Esophagus muscularis mucosa (tissue), 4 donors: ENCODE data around the gene COX6A2. TPM values are rescaled to one million over a fixed set of nuclear protein-coding genes. Genes with fewer than 3 reads are reported as not detected.
"Not testable (repeated sequence)": the region's sequence is repeated elsewhere in the genome, so short reads cannot be mapped to it uniquely, and the experiment has no call there.

Experiments used
- DNase-seq: peaks from one replicate; pipeline ENCODE4 v3.0.0-alpha.2; 2017; ENCODE audit errors: extremely low spot score
- H3K27ac ChIP-seq, 4 donors: fragments of 200-600 bp; sonication (generic); replicated peaks in 1 of 4; 1 replicate in 3 of 4; 2 replicates in 1 of 4; pipeline ENCODE4 v1.5.1; 2016 to 2019; ENCODE audit warnings: mild to moderate bottlenecking in 1 of 4
- H3K27me3 ChIP-seq, 4 donors: fragments of 200-600 bp; sonication (generic); one replicate each; pipeline versions ENCODE4 v1.5.1 to v1.6.0; 2016 to 2019
- H3K36me3 ChIP-seq, 4 donors: fragments of 200-600 bp; sonication (generic); one replicate each; pipeline ENCODE4 v1.5.1; 2016 to 2019
- H3K4me1 ChIP-seq, 4 donors: fragments of 200-600 bp; sonication (generic); one replicate each; pipeline ENCODE4 v1.5.1; 2016 to 2019
- H3K4me3 ChIP-seq, 4 donors: fragments of 200-600 bp; sonication (generic); 1 replicate in 2 of 4; 2 replicates in 2 of 4; pipeline ENCODE4 v1.5.1; 2016 to 2019; ENCODE audit warnings: mild to moderate bottlenecking in 4 of 4, moderate library complexity in 1 of 4
- H3K9me3 ChIP-seq, 4 donors: fragments of 200-600 bp; sonication (generic); 1 replicate in 3 of 4; 2 replicates in 1 of 4; pipeline ENCODE4 v1.5.1; 2016 to 2019
- CTCF ChIP-seq, 3 experiments: fragments of 200-600 bp in 2 of 3; fragments of 450-650 bp in 1 of 3; sonication (generic) in 2 of 3; IDR thresholded peaks; one replicate each; pipeline ENCODE4 v1.5.1; 2017 to 2019; ENCODE audit warnings: antibody characterized with exemption in 3 of 3, mild to moderate bottlenecking in 2 of 3, moderate library complexity in 1 of 3
- EP300 ChIP-seq: sonication (generic); formaldehyde crosslinking; IDR thresholded peaks from one replicate; pipeline ENCODE4 v1.6.1; 2017; ENCODE audit warnings: antibody characterized with exemption
- POLR2A ChIP-seq: fragments of 450-650 bp; IDR thresholded peaks from one replicate; pipeline ENCODE4 v1.6.1; 2017; ENCODE audit warnings: antibody characterized with exemption, moderate library complexity, mild to moderate bottlenecking, low read depth
- POLR2AphosphoS5 ChIP-seq, 2 donors: sonication (generic); formaldehyde crosslinking; IDR thresholded peaks; one replicate each; pipeline ENCODE4 v1.6.1; 2017; ENCODE audit warnings: antibody characterized with exemption in 2 of 2
- WGBS: methylation state at CpG from one replicate; pipeline ENCODE4 v1.1.5; 2018; 5-methylcytosine and 5-hydroxymethylcytosine counted together
- intact Hi-C: fragments of 100-400 bp; cut with DNase I; formaldehyde crosslinking; loops from one replicate; pipeline ENCODE4 v1.15.1; 2023
- total RNA-seq, 4 donors: library from RNA; depleted of rRNA; stranded (reverse); fragments of >200 nt; gene quantifications; one replicate each; pipeline versions ENCODE4 v1.1.0 to v1.2.1, GENCODE V29; 2016

COX6A2 gene
- total RNA-seq, 4 donors from 2014 or later: 1.3 TPM; not detected in 3

- peaks cover 0 to 21% (median 0%) of the 10 kb centered on the region in 4 donors for H3K27me3 ChIP-seq
- DNase-seq: no peak
- H3K27ac ChIP-seq: no peak overlapping the region
- no peaks in the 10 kb centered on the region for H3K4me1 ChIP-seq
- H3K9me3 ChIP-seq: peaks cover 0 to 6% (median 0%) of the 10 kb centered on the region in 4 donors
- intact Hi-C loops: no loop called here
- no peaks in the 10 kb centered on the region for H3K36me3 ChIP-seq
- H3K4me3 ChIP-seq: no peak overlapping the region
- TF ChIP-seq CTCF (IDR thresholded peaks at IDR 0.05) (no peak), POLR2AphosphoS5 (IDR thresholded peaks at IDR 0.05) (no peak), POLR2A (no peak), EP300 (no peak)
- 72% methylated on average over 6 of the region's 6 CpGs for WGBS
These were observed 6.6 kb downstream of the COX6A2 start for GRCh38 chr16:31421587-31421986.

- DNase-seq: no peak
- Histone ChIP-seq H3K4me1 (no peaks in the 10 kb centered on the region), H3K27me3 (peaks cover 0 to 24% (median 0%) of the 10 kb centered on the region in 4 donors), H3K27ac (no peak overlapping the region), H3K9me3 (peaks cover 0 to 6% (median 0%) of the 10 kb centered on the region in 4 donors), H3K36me3 (no peaks in the 10 kb centered on the region), H3K4me3 (no peak overlapping the region)
- TF ChIP-seq POLR2AphosphoS5 (IDR thresholded peaks at IDR 0.05): no peak
- TF ChIP-seq CTCF (IDR thresholded peaks at IDR 0.05): no peak
- no peak for TF ChIP-seq EP300
- no peak for TF ChIP-seq POLR2A
- intact Hi-C loops: no loop called here
- WGBS: 73% methylated on average over 3 of the region's 3 CpGs
These were observed 8.1 kb downstream of the COX6A2 start for GRCh38 chr16:31420037-31420436.

- WGBS: 82% methylated on average over 5 of the region's 5 CpGs
- no peak for DNase-seq
- Histone ChIP-seq H3K4me1 (no peaks in the 10 kb centered on the region), H3K27me3 (peaks cover 0 to 31% (median 0%) of the 10 kb centered on the region in 4 donors), H3K9me3 (peaks cover 0 to 6% (median 0%) of the 10 kb centered on the region in 4 donors), H3K4me3 (no peak overlapping the region), H3K27ac (no peak overlapping the region), H3K36me3 (no peaks in the 10 kb centered on the region)
- TF ChIP-seq POLR2AphosphoS5 (IDR thresholded peaks at IDR 0.05) (no peak), POLR2A (no peak), EP300 (no peak), CTCF (IDR thresholded peaks at IDR 0.05) (no peak)
- intact Hi-C loops: no loop called here
These were observed 10.2 kb downstream of the COX6A2 start for GRCh38 chr16:31417916-31418315.

GRCh38 chr16:31417036-31417435 lies 11.1 kb downstream of the COX6A2 start:
- H3K4me1 ChIP-seq, intact Hi-C loops, H3K9me3 ChIP-seq, DNase-seq, H3K36me3 ChIP-seq, H3K4me3 ChIP-seq, H3K27ac ChIP-seq: not testable (repeated sequence)
- WGBS: 84% methylated on average over 2 of the region's 2 CpGs
- H3K27me3 ChIP-seq: peaks cover 0 to 31% (median 0%) of the 10 kb centered on the region in 4 donors

GRCh38 chr16:31416371-31416770 lies 11.8 kb downstream of the COX6A2 start:
- H3K4me1 ChIP-seq: no peaks in the 10 kb centered on the region
- no peak overlapping the region for H3K4me3 ChIP-seq
- H3K36me3 ChIP-seq: no peaks in the 10 kb centered on the region
- 82% methylated on average over 11 of the region's 11 CpGs for WGBS
- TF ChIP-seq POLR2AphosphoS5 (IDR thresholded peaks at IDR 0.05) (no peak), POLR2A (no peak), CTCF (IDR thresholded peaks at IDR 0.05) (no peak), EP300 (no peak)
- no peak overlapping the region for H3K27ac ChIP-seq
- peaks cover 0 to 6% (median 0%) of the 10 kb centered on the region in 4 donors for H3K9me3 ChIP-seq
- intact Hi-C loops: no loop called here
- DNase-seq: no peak
- peaks cover 0 to 24% (median 0%) of the 10 kb centered on the region in 4 donors for H3K27me3 ChIP-seq
